NCI-H2196 treated with DMSO at 0.1 percent for 48 hours (cell line): ENCODE results near the gene VSIG8.

ENCODE experiments used
- DNase-seq: peaks from one replicate; lab custom pipeline; 2025; ENCODE audit not compliant: unreplicated experiment; lab: John Stamatoyannopoulos, UW

The VSIG8 gene

DNA sequence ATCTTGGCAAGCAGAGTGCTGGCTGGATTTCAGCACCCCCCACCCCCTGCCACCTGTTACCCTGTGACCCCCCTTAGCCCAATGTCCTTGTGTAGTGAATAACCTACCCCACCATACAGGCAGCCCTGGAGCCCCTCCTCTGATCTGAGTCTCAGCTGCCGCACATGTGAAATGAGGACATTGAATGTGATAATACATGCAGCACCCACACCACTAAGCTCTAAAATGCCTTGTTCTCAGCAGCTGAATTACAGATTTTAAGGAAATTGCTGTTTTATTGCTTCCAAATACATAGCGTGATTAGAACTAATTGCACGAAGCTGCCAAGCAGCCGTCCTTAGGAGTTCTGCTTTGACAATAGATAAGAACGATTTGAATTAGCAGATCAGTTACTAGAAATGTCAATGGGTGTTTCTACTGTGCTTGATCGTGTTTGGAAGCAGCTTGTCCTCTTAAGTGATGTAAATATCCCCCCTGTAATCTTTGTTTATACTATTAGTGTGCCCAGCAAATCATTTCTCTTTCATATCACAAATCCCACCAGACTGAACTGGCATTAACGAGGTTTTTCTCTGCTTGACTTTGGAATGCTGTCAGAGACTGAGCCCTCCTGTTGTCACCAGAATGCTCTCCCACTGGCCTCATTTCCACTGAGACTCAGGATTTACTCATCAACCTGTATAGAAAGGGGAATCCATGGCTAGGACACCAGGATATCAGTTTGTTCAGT lies 30.9 kb downstream of the VSIG8 start:
- DNase-seq: no peak

- no peak for DNase-seq
These were observed 31.7 kb downstream of the VSIG8 start for GRCh38 chr1:159830722-159831121.

DNA sequence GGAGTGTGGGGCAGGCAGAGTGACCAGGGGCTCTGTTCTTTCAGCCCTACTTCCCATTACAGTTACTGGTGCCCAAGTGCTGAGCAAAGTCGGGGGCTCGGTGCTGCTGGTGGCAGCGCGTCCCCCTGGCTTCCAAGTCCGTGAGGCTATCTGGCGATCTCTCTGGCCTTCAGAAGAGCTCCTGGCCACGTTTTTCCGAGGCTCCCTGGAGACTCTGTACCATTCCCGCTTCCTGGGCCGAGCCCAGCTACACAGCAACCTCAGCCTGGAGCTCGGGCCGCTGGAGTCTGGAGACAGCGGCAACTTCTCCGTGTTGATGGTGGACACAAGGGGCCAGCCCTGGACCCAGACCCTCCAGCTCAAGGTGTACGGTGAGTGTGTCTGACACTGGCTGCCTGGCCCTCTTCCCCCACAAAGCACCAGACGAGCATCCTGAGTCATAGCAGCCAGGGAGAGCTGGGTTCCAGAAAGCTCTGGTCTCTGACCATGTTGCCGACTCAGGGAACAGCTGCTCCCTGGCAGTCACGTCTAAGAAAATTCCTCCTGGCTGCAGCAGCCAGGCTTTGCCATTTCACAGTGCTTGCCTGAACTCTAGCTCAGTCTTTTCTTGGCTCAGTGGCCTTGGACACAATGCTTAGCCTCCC lies 32.5 kb downstream of the VSIG8 start:
- DNase-seq: no peak

DNA sequence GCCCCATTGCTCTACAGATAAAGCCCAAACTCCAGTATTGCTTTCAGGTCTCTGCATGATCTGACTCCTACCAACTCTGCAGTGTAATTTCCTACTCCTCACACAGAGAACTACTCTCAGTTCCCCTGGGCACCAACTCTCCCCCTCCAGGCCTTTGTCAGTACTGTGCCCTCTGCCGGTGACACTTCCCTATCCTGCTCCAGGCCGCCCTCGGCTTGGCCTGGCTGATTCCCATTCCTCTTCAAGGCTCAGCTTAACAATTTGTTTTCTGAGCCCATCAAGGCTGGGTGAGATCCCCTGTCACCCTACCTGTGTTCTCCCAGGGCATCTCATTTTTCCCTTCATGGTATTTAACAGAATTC lies 33.2 kb downstream of the VSIG8 start:
- DNase-seq: no peak

DNA sequence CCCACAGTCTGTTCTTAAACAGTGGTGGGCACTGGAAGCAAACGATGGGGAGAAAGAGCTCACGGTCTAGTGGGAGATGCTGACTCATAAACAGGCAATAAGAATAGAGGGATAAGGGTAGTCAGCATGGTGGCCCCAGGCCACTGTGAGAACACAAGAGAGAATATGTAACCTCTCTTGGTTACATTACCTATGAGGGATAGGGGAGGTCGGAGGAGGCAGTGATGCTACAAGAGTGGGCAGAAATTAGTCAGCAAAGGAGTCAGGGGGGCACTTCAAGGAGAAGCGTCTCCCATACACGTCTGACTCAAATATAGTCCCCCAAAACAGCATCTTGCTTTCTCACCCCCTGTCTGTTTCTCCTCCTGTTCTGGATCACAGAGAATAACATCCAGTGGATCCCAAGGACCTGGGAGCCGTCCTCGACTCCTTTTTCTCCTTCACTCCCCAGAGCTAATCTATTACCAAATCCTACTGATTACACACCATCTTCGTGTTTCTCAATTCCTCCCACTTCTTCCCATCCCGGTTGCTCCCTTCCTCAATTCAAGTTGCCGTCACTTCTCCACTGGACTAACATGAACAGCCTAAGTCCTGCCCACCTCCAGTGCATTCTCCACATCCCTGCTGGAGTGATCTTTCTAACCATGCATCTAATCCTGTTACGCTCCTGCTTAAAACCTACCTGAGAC lies 33.7 kb downstream of the VSIG8 start:
- DNase-seq: no peak

DNA sequence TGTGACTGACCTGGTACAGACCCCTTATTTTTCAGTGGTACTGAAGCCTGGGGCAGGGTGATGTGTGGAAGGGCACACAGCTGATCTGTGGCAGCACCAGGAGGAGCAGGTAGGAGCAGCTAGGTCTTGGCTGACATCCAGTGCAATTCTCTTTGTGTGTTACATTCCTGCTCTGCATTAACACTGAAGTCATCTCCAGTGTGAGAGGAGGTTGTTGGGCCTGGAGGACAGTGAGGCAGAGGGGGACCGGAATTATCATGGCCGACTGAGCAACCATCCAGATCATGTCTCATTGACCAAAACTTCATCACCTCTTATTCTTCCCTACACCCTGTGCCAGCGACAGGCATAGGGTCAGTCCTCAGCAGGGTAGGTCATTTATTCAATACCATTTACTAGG lies 34.3 kb downstream of the VSIG8 start:
- no peak for DNase-seq

DNA sequence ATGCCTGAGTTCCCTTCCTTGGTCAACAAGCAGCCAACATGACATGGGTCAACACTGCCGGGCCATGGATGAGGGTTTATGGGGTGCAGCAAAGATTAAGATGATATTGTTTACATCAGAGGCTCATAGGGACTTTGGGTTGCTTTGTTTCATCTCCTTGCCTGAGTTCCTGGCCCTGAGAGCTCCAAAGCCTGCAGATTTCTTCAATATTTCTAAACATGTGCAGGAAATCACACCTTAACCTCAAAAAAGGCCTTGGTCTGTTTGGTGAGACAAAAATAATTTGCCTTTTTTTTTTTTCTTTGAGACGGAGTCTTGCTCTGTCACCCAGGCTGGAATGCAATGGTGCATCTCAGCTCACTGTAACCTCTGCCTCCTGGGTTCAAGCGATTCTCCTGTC lies 34.9 kb downstream of the VSIG8 start:
- no peak for DNase-seq

- no peak for DNase-seq
These were observed 35.4 kb downstream of the VSIG8 start for GRCh38 chr1:159827102-159827490.

- no peak for DNase-seq
These were observed 35.9 kb downstream of the VSIG8 start, which contains the start of gene SLAMF8 for GRCh38 chr1:159826441-159827101. TSS of gene SLAMF8 (plus strand) at chr1:159826873. CDS start at chr1:159826899, 26 bp downstream.

DNA sequence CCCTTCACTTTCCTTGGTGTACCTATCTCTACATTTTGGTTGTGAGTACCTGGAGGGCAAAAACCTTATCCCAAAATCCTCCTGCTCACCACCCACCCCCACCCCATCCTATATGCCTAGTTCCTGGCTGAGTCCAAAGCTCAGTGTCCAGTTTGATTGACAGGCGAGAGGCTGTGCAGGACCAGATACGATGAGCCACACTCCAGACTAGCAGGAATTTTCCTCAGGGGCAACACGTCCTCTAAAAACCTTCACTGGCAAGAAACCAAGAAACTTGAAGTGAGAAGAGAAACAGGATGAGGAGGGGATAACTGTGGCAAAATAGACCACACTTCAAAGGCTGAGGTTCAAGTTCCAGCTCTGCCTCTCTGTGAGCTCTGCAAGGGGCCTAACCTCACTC lies 36.9 kb downstream of the VSIG8 start:
- DNase-seq: no peak

DNA sequence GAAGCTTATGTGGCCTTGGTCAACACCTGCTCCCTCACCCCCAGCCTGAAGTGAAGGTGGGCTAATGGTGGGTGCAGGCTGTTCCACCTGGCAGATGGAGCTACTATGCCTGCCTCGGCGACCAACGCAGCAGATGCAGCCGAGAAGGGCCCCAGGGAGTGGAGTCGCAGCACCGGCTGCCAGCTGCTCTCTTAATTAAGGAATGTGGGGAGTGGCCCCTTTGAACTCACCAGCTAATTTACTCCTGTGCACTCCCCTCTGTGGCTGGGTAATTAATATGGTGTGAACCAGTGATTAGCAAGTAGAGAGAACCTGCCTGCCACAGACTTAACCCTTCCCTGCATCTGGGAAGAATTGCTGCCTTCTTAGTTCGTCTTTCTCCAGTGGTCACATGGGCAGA lies 39.1 kb downstream of the VSIG8 start:
- no peak for DNase-seq

GRCh38 chr1:159821171-159821867 lies 41.1 kb downstream of the VSIG8 start:
- DNase-seq: no peak

- DNase-seq: no peak
These were observed 45.0 kb downstream of the VSIG8 start for GRCh38 chr1:159817276-159818041.

DNA sequence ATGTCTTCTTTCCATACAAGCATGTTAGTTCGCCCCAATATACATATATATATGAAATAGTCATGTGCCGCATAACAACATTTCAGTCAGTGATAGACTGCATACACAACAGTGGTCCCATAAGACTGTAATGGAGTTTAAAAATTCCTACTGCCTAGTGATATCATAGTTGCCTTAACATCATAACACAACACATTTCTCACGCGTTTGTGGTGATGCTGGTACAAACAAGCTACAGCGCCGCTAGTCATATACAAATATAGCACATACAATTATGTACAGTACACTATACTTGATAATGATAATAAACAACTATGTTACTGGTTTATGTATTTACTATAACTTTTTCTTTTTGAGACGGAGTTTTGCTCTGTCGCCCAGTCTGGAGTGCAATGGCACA lies 46.5 kb downstream of the VSIG8 start:
- DNase-seq: no peak

GRCh38 chr1:159804924-159805323 lies 57.5 kb downstream of the VSIG8 start:
- no peak for DNase-seq
